HCT116 (cell line): ENCODE results near the gene CARS1. TPM values are rescaled to one million over a fixed set of nuclear protein-coding genes. Genes with fewer than 3 reads are reported as not detected.

Experiments used
- ATAC-seq: fragments of 200-7000 bp; cut with Tn5 transposase; 2 replicates; pipeline ENCODE4 v1.9.1; 2020; ENCODE audit warnings: mild to moderate bottlenecking, moderate library complexity
- BruUV-seq: library from RNA; stranded (reverse); fragments of 400-500 nt; replicated peaks from 2 replicates; lab custom pipeline; 2021; lab: Mats Ljungman, UMichigan
- CTCF ChIA-PET: fragments of 300-600 bp; sonication (Branson Sonifier 250); formaldehyde crosslinking; loops from one replicate; lab custom pipeline; 2021; ENCODE audit warnings: antibody characterized with exemption; lab: Charles Lee
- POLR2A ChIA-PET: fragments of 300-600, 350-600 bp; sonication (Branson Sonifier 250); formaldehyde crosslinking; loops from one replicate; lab custom pipeline; 2021; ENCODE audit warnings: antibody characterized with exemption; lab: Charles Lee
- RAD21 ChIA-PET, 2 experiments: fragments of 300-600 bp; sonication (Branson Sonifier 250); formaldehyde crosslinking; loops; one replicate each; lab custom pipeline; 2023; ENCODE audit warnings: low total read pairs in 2 of 2; ENCODE audit not compliant: uncharacterized antibody in 2 of 2, unreplicated experiment in 2 of 2, low non-redundant PET in 1 of 2; lab: Charles Lee
- DNase-seq: peaks from one replicate; pipeline ENCODE4 v3.0.0-alpha.2; 2010; ENCODE audit warnings: low read depth, low spot score
- H2AFZ ChIP-seq: fragments of 200-600 bp; shearing (Covaris generic), sonication (generic); 2 replicates; pipeline ENCODE4 v1.6.1; 2017; ENCODE audit warnings: low read depth, mixed run types, mixed read lengths, antibody characterized with exemption, low read length; ENCODE audit not compliant: poor library complexity, severe bottlenecking
- H3K27ac ChIP-seq: 2 replicates; pipeline ENCODE4 v1.5.1; 2012; ENCODE audit warnings: low read depth, low read length
- H3K27me3 ChIP-seq: fragments of 200-600 bp; sonication (generic); 2 replicates; pipeline ENCODE4 v1.6.1; 2016; ENCODE audit warnings: mixed run types, low read length, mixed read lengths; ENCODE audit not compliant: insufficient read depth
- H3K36me3 ChIP-seq, 2 experiments: fragments of 200-500 bp in 1 of 2; fragments of 200-600 bp in 1 of 2; sonication (Bioruptor generic) in 1 of 2; sonication (generic) in 1 of 2; 2 replicates each; pipeline versions ENCODE4 v1.5.1 to v1.6.1; 2014 to 2016; ENCODE audit warnings: low read length in 2 of 2, inconsistent platforms in 1 of 2, mixed read lengths in 1 of 2, mixed run types in 1 of 2; ENCODE audit not compliant: insufficient read depth in 2 of 2, control insufficient read depth in 1 of 2
- H3K4me1 ChIP-seq, 2 experiments: fragments of 200-600 bp in 1 of 2; sonication (generic) in 1 of 2; 2 replicates each; pipeline versions ENCODE4 v1.5.1 to v1.6.1; 2012 to 2017; ENCODE audit warnings: low read length in 2 of 2, inconsistent platforms in 1 of 2, mild to moderate bottlenecking in 1 of 2, mixed read lengths in 1 of 2, mixed run types in 1 of 2, moderate library complexity in 1 of 2; ENCODE audit not compliant: insufficient read depth in 2 of 2, control insufficient read depth in 1 of 2
- H3K4me2 ChIP-seq: fragments of 200-600 bp; sonication (generic); 2 replicates; pipeline ENCODE4 v1.6.1; 2017; ENCODE audit warnings: mixed run types, low read length, mixed read lengths
- H3K4me3 ChIP-seq, 2 experiments: fragments of 200-600 bp in 1 of 2; sonication (generic) in 1 of 2; replicated peaks in 1 of 2; 2 replicates each; pipeline ENCODE4 v1.5.1; 2011 to 2016; ENCODE audit warnings: low read length in 2 of 2, control low read depth in 1 of 2, low read depth in 1 of 2, mild to moderate bottlenecking in 1 of 2, mixed read lengths in 1 of 2, mixed run types in 1 of 2
- H3K79me2 ChIP-seq: fragments of 200-600 bp; sonication (generic); 2 replicates; pipeline ENCODE4 v1.6.1; 2017; ENCODE audit warnings: mild to moderate bottlenecking, mixed run types, low read length, moderate library complexity, mixed read lengths; ENCODE audit not compliant: insufficient read depth
- H3K9ac ChIP-seq: fragments of 200-600 bp; sonication (generic); 2 replicates; pipeline ENCODE4 v1.6.1; 2016; ENCODE audit warnings: low read length, mixed read lengths
- H3K9me2 ChIP-seq: fragments of 200-600 bp; sonication (generic), shearing (Covaris generic); 2 replicates; pipeline ENCODE4 v1.6.1; 2017; ENCODE audit warnings: mixed run types, mild to moderate bottlenecking, moderate library complexity; ENCODE audit not compliant: insufficient read depth
- H3K9me3 ChIP-seq, 2 experiments: fragments of 200-500 bp in 1 of 2; fragments of 200-600 bp in 1 of 2; sonication (Bioruptor generic) in 1 of 2; sonication (generic) in 1 of 2; 2 replicates each; pipeline ENCODE4 v1.6.1; 2014 to 2017; ENCODE audit warnings: low read length in 2 of 2, mixed read lengths in 2 of 2, inconsistent platforms in 1 of 2, low read depth in 1 of 2, mild to moderate bottlenecking in 1 of 2, mixed run types in 1 of 2, moderate library complexity in 1 of 2; ENCODE audit not compliant: control insufficient read depth in 1 of 2, insufficient read depth in 1 of 2
- H4K20me1 ChIP-seq: fragments of 200-600 bp; sonication (generic), shearing (Covaris generic); 2 replicates; pipeline ENCODE4 v1.6.1; 2017; ENCODE audit warnings: mixed run types, mild to moderate bottlenecking, moderate library complexity; ENCODE audit not compliant: insufficient read depth
- ATF3 ChIP-seq: IDR thresholded peaks from 2 replicates; pipeline ENCODE4 v1.6.1; 2012
- CBX3 ChIP-seq: IDR thresholded peaks from 2 replicates; pipeline ENCODE4 v1.6.1; 2012; ENCODE audit warnings: low read depth
- EGR1 ChIP-seq: IDR thresholded peaks from 2 replicates; pipeline ENCODE4 v1.6.1; 2012; ENCODE audit warnings: low read depth
- EZH2 ChIP-seq: fragments of 200-600 bp; sonication (generic); IDR thresholded peaks from 2 replicates; pipeline ENCODE4 v1.6.1; 2017; ENCODE audit warnings: antibody characterized with exemption, mixed run types
- EZH2phosphoT487 ChIP-seq: fragments of 200-600 bp; IDR thresholded peaks from 2 replicates; pipeline ENCODE4 v1.6.1; 2018; ENCODE audit warnings: antibody characterized with exemption, borderline replicate concordance
- FOSL1 ChIP-seq: IDR thresholded peaks from 2 replicates; pipeline ENCODE4 v1.6.1; 2012; ENCODE audit warnings: low read depth
- JUND ChIP-seq: IDR thresholded peaks from 2 replicates; pipeline ENCODE4 v1.6.1; 2012
- RAD21 ChIP-seq: IDR thresholded peaks from 2 replicates; pipeline ENCODE4 v1.6.1; 2012; ENCODE audit warnings: low read depth, mild to moderate bottlenecking
- SIN3A ChIP-seq: IDR thresholded peaks from 2 replicates; pipeline ENCODE4 v1.6.1; 2012; ENCODE audit warnings: low read depth
- SP1 ChIP-seq: IDR thresholded peaks from 2 replicates; pipeline ENCODE4 v1.6.1; 2012; ENCODE audit warnings: low read depth
- SRF ChIP-seq: IDR thresholded peaks from 2 replicates; pipeline ENCODE4 v1.6.1; 2012; ENCODE audit warnings: low read depth
- TCF7L2 ChIP-seq: IDR thresholded peaks from 2 replicates; pipeline ENCODE4 v1.7.0; 2011; ENCODE audit warnings: borderline replicate concordance, inconsistent platforms; ENCODE audit not compliant: insufficient read depth, insufficient read length; ENCODE audit errors: extremely low read depth
- intact Hi-C: fragments of 100-400 bp; cut with micrococcal nuclease; formaldehyde crosslinking; loops from 2 replicates; pipeline ENCODE4 v1.10.0; 2022
- total RNA-seq: library from RNA; stranded (reverse); gene quantifications from one replicate; pipeline ENCODE4 v1.2.1, GENCODE V29; 2021; ENCODE audit not compliant: unreplicated experiment
- TF ChIP-seq, protein P1 (sequence below), 3 experiments: fragments of 200-600 bp in 1 of 3; sonication (generic) in 1 of 3; IDR thresholded peaks in 2 of 3; conservative IDR thresholded peaks in 1 of 3; 2 replicates each; pipeline ENCODE4 v1.5.1; 2012 to 2017; ENCODE audit warnings: low read depth in 2 of 3, low read length in 2 of 3, antibody characterized with exemption in 1 of 3, borderline replicate concordance in 1 of 3, control low read depth in 1 of 3, mild to moderate bottlenecking in 1 of 3, mixed read lengths in 1 of 3, mixed run types in 1 of 3, moderate library complexity in 1 of 3; ENCODE audit not compliant: insufficient read depth in 1 of 3

Gene CARS1
- total RNA-seq, 1 experiment from 2014 or later, result 124 TPM

- ChIA-PET RAD21 (no interaction called here), CTCF (interaction anchor here (0.6 kb wide), 1 partner anchor 48 kb away, joined by 5 read pairs; no protein-coding TSS in a partner anchor), POLR2A (no interaction called here)
- Histone ChIP-seq H3K4me1 (peaks cover 15 to 21% of the 10 kb centered on the region in 2 experiments), H4K20me1 (no peaks in the 10 kb centered on the region), H3K9me2 (no peaks in the 10 kb centered on the region), H2AFZ (no peak overlapping the region), H3K36me3 (peaks cover 2 to 13% of the 10 kb centered on the region in 2 experiments; a peak in 3 of 4 replicates), H3K27me3 (no peaks in the 10 kb centered on the region), H3K4me3 (no peak overlapping the region), H3K9ac (no peak overlapping the region), H3K27ac (no peak overlapping the region), H3K9me3 (no peaks in the 10 kb centered on the region), H3K79me2 (peaks cover 87% of the 10 kb centered on the region), H3K4me2 (no peak overlapping the region)
- DNase-seq (no peak), ATAC-seq (no peak; the same call in 1 of the 2 replicates)
- intact Hi-C loops, result no loop called here
- no peak for TF ChIP-seq RAD21
- TF ChIP-seq, protein P1, sequence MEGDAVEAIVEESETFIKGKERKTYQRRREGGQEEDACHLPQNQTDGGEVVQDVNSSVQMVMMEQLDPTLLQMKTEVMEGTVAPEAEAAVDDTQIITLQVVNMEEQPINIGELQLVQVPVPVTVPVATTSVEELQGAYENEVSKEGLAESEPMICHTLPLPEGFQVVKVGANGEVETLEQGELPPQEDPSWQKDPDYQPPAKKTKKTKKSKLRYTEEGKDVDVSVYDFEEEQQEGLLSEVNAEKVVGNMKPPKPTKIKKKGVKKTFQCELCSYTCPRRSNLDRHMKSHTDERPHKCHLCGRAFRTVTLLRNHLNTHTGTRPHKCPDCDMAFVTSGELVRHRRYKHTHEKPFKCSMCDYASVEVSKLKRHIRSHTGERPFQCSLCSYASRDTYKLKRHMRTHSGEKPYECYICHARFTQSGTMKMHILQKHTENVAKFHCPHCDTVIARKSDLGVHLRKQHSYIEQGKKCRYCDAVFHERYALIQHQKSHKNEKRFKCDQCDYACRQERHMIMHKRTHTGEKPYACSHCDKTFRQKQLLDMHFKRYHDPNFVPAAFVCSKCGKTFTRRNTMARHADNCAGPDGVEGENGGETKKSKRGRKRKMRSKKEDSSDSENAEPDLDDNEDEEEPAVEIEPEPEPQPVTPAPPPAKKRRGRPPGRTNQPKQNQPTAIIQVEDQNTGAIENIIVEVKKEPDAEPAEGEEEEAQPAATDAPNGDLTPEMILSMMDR (IDR thresholded peaks at IDR 0.05 in 2 of 3, conservative IDR thresholded peaks at IDR 0.05 in 1 of 3; ENCODE audit: borderline replicate concordance in 1 of 3, insufficient read depth in 1 of 3, low read depth in 2 of 3, low read length in 2 of 3), result peak in 2 of 3 experiments; percentile 43 to 50; a peak in 3 of 6 replicates
- BruUV-seq, result no TSS peak
Measured at GRCh38 chr11:3046190-3046589, 11.0 kb downstream of the CARS1 start.

- ATAC-seq (no peak), DNase-seq (no peak)
- ChIA-PET RAD21 (no interaction called here), POLR2A (no interaction called here), CTCF (no interaction called here)
- Histone ChIP-seq H3K79me2 (peaks cover 77% of the 10 kb centered on the region), H3K9ac (no peak overlapping the region), H3K27me3 (no peaks in the 10 kb centered on the region), H4K20me1 (no peaks in the 10 kb centered on the region; the same call in 1 of the 2 replicates), H3K9me2 (no peaks in the 10 kb centered on the region), H3K4me2 (no peak overlapping the region), H3K4me1 (peaks cover 7 to 9% of the 10 kb centered on the region in 2 experiments), H3K9me3 (no peaks in the 10 kb centered on the region), H2AFZ (no peak overlapping the region), H3K36me3 (peaks cover 11 to 21% of the 10 kb centered on the region in 2 experiments; a peak in 3 of 4 replicates), H3K27ac (no peak overlapping the region), H3K4me3 (no peak overlapping the region)
- intact Hi-C loops, result no loop called here
- BruUV-seq, result no TSS peak
- no peak for TF ChIP-seq SIN3A
- TF ChIP-seq FOSL1, result no peak
- TF ChIP-seq JUND, result no peak
- no peak for TF ChIP-seq EZH2phosphoT487
- TF ChIP-seq, protein P1 (IDR thresholded peaks at IDR 0.05 in 2 of 3, conservative IDR thresholded peaks at IDR 0.05 in 1 of 3; ENCODE audit: borderline replicate concordance in 1 of 3, insufficient read depth in 1 of 3, low read depth in 2 of 3, low read length in 2 of 3), result no peak
- no peak for TF ChIP-seq SRF
- TF ChIP-seq SP1, result no peak
- TF ChIP-seq ATF3, result no peak
- TF ChIP-seq TCF7L2, result no peak
- TF ChIP-seq EZH2, result no peak
- no peak for TF ChIP-seq EGR1
- TF ChIP-seq CBX3, result no peak
Measured at GRCh38 chr11:3044915-3045314, 12.3 kb downstream of the CARS1 start.
